GM20000 (cell line): ENCODE data around the gene CYLC1.

Experiments
- DNase-seq: peaks from one replicate; pipeline ENCODE4 v3.0.0; 2012; ENCODE audit warnings: low spot score
- TF ChIP-seq, protein P1 (sequence below): IDR thresholded peaks from 2 replicates; pipeline ENCODE4 v1.5.1; 2012; ENCODE audit warnings: mild to moderate bottlenecking, control low read depth; ENCODE audit errors: extremely low read depth, missing control alignments

CYLC1 gene, protein sequence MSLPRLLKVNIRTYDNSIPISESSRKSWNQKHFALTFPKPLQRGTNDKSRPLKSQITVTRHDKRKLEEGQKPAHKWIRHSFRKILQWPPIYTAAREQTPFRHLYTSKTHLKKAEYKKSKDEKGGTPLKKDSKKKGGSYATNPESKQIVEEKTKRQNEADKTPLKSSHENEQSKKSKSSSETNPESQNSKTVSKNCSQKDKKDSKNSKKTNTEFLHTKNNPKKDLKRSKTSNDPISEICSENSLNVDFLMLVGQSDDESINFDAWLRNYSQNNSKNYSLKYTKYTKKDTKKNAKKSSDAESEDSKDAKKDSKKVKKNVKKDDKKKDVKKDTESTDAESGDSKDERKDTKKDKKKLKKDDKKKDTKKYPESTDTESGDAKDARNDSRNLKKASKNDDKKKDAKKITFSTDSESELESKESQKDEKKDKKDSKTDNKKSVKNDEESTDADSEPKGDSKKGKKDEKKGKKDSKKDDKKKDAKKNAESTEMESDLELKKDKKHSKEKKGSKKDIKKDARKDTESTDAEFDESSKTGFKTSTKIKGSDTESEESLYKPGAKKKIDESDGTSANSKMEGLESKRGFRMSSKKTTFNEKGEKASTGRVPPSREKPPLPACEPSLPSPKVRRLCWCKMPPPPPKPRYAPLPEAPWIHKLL

DNA sequence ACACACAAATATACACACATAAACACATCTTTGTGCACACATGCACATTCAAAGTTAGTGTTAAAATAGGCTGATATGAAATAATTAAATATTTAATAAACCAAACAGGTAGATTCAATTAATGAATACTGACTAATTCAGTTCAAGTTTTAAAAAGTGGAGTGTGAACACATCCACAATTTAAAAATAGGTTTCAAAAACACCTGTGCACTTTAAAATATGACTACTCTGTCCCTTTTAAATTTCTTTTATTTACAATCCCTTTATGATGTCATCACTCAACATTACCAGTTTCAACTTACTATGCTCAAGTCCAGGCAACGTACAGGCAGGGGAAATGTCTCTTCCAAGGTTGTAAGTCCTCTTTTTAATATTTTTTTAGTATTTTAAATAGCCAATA, at the start of gene CYLC1:
Gene CYLC1 (plus strand): TSS at position 301 of the 400 bp plus-strand sequence. CDS start 37 bp downstream, at position 338.
- DNase-seq = no peak
- TF ChIP-seq, protein P1, sequence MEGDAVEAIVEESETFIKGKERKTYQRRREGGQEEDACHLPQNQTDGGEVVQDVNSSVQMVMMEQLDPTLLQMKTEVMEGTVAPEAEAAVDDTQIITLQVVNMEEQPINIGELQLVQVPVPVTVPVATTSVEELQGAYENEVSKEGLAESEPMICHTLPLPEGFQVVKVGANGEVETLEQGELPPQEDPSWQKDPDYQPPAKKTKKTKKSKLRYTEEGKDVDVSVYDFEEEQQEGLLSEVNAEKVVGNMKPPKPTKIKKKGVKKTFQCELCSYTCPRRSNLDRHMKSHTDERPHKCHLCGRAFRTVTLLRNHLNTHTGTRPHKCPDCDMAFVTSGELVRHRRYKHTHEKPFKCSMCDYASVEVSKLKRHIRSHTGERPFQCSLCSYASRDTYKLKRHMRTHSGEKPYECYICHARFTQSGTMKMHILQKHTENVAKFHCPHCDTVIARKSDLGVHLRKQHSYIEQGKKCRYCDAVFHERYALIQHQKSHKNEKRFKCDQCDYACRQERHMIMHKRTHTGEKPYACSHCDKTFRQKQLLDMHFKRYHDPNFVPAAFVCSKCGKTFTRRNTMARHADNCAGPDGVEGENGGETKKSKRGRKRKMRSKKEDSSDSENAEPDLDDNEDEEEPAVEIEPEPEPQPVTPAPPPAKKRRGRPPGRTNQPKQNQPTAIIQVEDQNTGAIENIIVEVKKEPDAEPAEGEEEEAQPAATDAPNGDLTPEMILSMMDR = no peak

DNA sequence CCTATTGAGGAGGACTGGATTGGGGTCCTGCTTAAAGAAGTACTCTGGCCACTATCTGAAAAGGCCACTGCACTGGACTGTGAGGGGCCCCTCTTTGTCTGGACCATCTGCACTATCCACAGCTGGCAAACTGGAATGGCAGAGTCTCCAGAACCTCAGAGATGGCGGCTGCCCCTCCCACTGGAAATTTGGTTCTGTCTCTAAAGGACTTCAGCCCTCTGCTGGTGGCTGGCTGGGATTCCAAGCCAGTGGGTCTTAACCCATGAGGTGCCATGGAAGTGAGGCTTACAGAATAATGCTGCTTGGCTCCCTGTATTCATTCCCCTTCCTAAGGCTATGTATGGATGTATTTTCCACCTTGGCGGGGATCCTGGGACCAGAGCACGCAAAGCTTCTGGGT, 41.6 kb upstream of the CYLC1 start:
- no peak for DNase-seq
- TF ChIP-seq, protein P1 = no peak

DNA sequence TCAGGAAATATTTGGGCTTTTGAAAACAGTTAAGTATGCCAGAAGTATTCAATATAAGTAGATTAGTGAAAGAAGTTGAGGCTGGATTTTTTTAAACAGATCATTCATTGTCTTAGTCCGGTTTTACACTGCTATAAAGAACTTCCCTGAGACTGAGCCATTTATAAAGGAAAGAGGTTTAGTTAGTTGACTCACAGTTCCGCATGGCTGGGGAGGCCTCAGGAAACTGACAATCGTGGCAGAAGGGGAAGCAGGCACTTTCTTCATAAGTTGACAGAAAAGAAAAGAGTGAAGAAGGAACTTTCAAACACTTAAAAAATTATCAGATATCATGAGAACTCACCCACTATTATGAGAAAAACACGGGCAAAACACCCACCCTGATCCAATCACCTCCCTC, 31.1 kb upstream of the CYLC1 start:
- no peak for DNase-seq

DNA sequence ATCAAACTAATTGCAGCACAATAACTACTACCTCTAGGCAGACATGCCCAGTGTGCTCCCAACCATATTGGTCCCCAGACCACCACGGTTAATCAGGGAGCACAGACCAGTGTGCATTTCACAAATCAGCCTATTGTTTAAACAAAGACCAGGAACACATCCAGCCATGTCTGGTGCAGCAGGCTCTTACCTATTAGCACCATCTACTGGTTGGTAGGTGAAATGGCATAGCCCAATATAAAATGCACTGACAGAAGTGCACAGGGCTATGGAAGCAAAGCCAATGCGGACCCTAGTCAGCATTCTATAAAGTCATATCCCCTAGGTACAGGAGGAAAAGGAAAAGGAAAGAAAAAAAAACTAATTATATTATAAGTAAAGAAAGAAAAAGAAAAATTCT, 15.5 kb upstream of the CYLC1 start:
- DNase-seq = peak; percentile 10

More for the DNA sequence above, 31.1 kb upstream of the CYLC1 start:
- TF ChIP-seq, protein P1 = no peak

DNA sequence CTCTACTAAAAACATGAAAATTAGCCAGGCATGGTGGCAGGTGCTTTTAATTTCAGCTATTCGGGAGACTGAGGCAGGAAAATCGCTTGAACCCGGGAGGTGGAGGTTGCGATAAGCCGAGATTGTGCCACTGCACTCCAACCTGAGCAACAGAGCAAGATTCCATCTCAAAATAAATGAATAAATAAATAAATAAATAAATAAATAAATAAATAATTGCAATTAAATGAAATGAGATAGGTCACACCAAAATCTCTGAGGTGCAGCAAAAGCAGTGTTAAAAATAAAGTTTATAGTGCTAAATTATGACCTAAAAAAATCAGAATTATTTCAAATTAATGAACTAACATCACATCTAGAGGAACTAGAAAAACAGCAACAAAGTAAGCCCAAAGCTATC, 13.6 kb upstream of the CYLC1 start:
- no peak for DNase-seq
- TF ChIP-seq, protein P1 = no peak

More for the DNA sequence above, 15.5 kb upstream of the CYLC1 start:
- TF ChIP-seq, protein P1 = peak; percentile 44

DNA sequence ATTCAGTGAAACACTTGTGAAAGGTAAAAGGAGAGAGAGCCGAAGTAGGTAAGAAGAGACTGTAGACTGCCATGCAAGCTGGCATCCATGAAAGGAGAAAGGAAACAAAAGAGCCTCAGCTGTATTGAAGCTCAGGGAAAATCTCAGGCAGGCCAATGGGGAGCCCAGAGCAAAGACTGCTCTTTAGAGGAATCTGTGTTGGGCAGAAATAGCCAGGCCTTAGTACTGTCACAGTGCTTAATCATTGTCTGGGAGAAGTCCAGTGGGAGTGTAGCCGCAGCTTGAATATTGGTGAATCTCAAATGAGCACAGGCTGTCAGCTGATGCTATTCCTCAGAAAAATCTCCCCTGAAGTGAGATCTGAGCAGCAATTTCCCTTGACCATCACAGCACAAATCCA, 27.6 kb downstream of the CYLC1 start:
- TF ChIP-seq, protein P1 = no peak
- no peak for DNase-seq

DNA sequence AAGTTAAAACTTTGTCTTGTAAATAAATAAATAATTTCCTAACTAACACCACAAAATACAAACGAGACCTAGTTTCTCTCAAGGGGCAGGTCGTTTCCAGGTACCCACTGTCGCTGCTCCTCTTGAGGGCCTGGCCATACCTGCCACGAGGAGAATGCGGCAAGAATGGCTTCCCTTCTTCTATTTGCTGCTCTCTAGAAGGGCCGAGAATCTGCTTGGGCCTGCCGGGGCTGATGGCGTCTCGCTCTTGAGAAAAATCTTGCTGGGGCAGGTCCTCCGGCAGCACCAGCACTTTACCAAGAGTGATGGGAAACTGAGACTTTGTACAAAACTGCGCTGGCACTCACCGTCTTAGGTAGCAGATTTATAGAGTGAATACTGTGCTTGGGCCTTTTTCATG, 31.5 kb downstream of the CYLC1 start:
- no peak for DNase-seq
- TF ChIP-seq, protein P1 = no peak
